ENCODE data around the gene AFDN. TPM values are rescaled to one million over a fixed set of nuclear protein-coding genes. Genes with fewer than 3 reads are reported as not detected.

Gene AFDN
- total and polyA plus RNA-seq, 2 experiments from 2014 or later, result 66.9 to 200 TPM

- peaks cover 7% of the 10 kb centered on the region; the same call in 2 of the 3 replicates for H3K36me3 Mint-ChIP-seq (ENCODE audit: low read depth)
- no peaks in the 10 kb centered on the region for H3K27me3 ChIP-seq (ENCODE audit: insufficient read depth)
- H4K20me1 ChIP-seq (replicated peaks; ENCODE audit: insufficient read depth), result no peaks in the 10 kb centered on the region
- no peaks in the 10 kb centered on the region; the same call in 2 of the 3 replicates for H3K4me1 Mint-ChIP-seq
- ATAC-seq (no peak), DNase-seq (ENCODE audit: low spot score) (no peak)
- no peaks in the 10 kb centered on the region for H3K36me3 ChIP-seq (ENCODE audit: insufficient read depth)
- no peak overlapping the region for H3K27ac ChIP-seq (ENCODE audit: low read depth)
- no peaks in the 10 kb centered on the region for H3K9me2 ChIP-seq (ENCODE audit: insufficient read depth)
- no peaks in the 10 kb centered on the region for H3K4me1 ChIP-seq (ENCODE audit: insufficient read depth)
- H3F3A ChIP-seq (replicated peaks; ENCODE audit: low read depth), result no peaks in the 10 kb centered on the region
- H3K4me2 ChIP-seq, result no peak overlapping the region
- no peak overlapping the region for H3K4me3 ChIP-seq
- no peak overlapping the region for H2AFZ ChIP-seq
- H3K9me3 Mint-ChIP-seq, result peaks cover 18% of the 10 kb centered on the region
- TF ChIP-seq JUNB (IDR thresholded peaks at IDR 0.05; ENCODE audit: unreplicated experiment), result no peak
- TF ChIP-seq ETS1 (IDR thresholded peaks at IDR 0.05), result no peak
- no peak for TF ChIP-seq ZNF114 (CRISPR knock-in tag; IDR thresholded peaks at IDR 0.05)
- no peak for TF ChIP-seq STAT1 (IDR thresholded peaks at IDR 0.05; ENCODE audit: unreplicated experiment)
- H3K27ac Mint-ChIP-seq, result no peak overlapping the region
- no peak overlapping the region for H3K4me3 Mint-ChIP-seq
- no peaks in the 10 kb centered on the region for H3K79me2 ChIP-seq (replicated peaks; ENCODE audit: insufficient read depth)
- peaks cover 4% of the 10 kb centered on the region for H3K27me3 Mint-ChIP-seq (ENCODE audit: insufficient read depth, low read depth, poor library complexity)
Measured at GRCh38 chr6:168007592-168008338, 181.1 kb downstream of the AFDN start.

GRCh38 chr6:168009331-168009730 is 182.6 kb downstream of the AFDN start:
- no peak overlapping the region for H3K4me3 Mint-ChIP-seq
- H3K4me1 ChIP-seq (ENCODE audit: insufficient read depth), result no peaks in the 10 kb centered on the region

More at GRCh38 chr6:168009331-168009730, 182.6 kb downstream of the AFDN start:
- ATAC-seq, result no peak
- no peaks in the 10 kb centered on the region for H3K4me1 Mint-ChIP-seq
- peaks cover 4% of the 10 kb centered on the region for H3K27me3 Mint-ChIP-seq (ENCODE audit: insufficient read depth, low read depth, poor library complexity)
- Histone ChIP-seq H3K27ac (ENCODE audit: low read depth) (no peak overlapping the region), H3F3A (replicated peaks; ENCODE audit: low read depth) (no peaks in the 10 kb centered on the region), H3K36me3 (ENCODE audit: insufficient read depth) (no peaks in the 10 kb centered on the region), H2AFZ (no peak overlapping the region), H3K4me3 (no peak overlapping the region), H3K79me2 (replicated peaks; ENCODE audit: insufficient read depth) (no peaks in the 10 kb centered on the region), H4K20me1 (replicated peaks; ENCODE audit: insufficient read depth) (no peaks in the 10 kb centered on the region), H3K9me2 (ENCODE audit: insufficient read depth) (no peaks in the 10 kb centered on the region), H3K4me2 (no peak overlapping the region), H3K27me3 (ENCODE audit: insufficient read depth) (no peaks in the 10 kb centered on the region)
- peaks cover 7% of the 10 kb centered on the region; the same call in 2 of the 3 replicates for H3K36me3 Mint-ChIP-seq (ENCODE audit: low read depth)
- H3K9me3 Mint-ChIP-seq, result peaks cover 18% of the 10 kb centered on the region
- DNase-seq (ENCODE audit: low spot score), result no peak
- no peak for TF ChIP-seq REST (IDR thresholded peaks at IDR 0.05; ENCODE audit: unreplicated experiment)
- no peak for TF ChIP-seq STAT1 (IDR thresholded peaks at IDR 0.05; ENCODE audit: unreplicated experiment)
- H3K27ac Mint-ChIP-seq, result no peak overlapping the region
